Measurements from ENCODE around the gene MYOF.
"Not testable (repeated sequence)": the region's sequence is repeated elsewhere in the genome, so short reads cannot be mapped to it uniquely, and the experiment has no call there.

MYOF gene

GRCh38 chr10:93342921-93343320 lies 139.2 kb downstream of the MYOF start:
- no peak for DNase-seq

GRCh38 chr10:93342366-93342765 lies 139.8 kb downstream of the MYOF start:
- no peak for DNase-seq

GRCh38 chr10:93337309-93337721 lies 144.8 kb downstream of the MYOF start:
- no peak for DNase-seq

GRCh38 chr10:93336678-93337077 lies 145.5 kb downstream of the MYOF start:
- DNase-seq, result no peak

GRCh38 chr10:93336110-93336509 lies 146.0 kb downstream of the MYOF start:
- no peak for DNase-seq

- DNase-seq, result no peak
These were observed 147.2 kb downstream of the MYOF start for GRCh38 chr10:93334901-93335327.

- DNase-seq, result no peak
These were observed 148.0 kb downstream of the MYOF start for GRCh38 chr10:93334181-93334580.

GRCh38 chr10:93333278-93333978 lies 148.7 kb downstream of the MYOF start:
- DNase-seq, result no peak

- no peak for DNase-seq
These were observed 151.3 kb downstream of the MYOF start for GRCh38 chr10:93330824-93331223.

- DNase-seq, result no peak
These were observed 162.2 kb downstream of the MYOF start for GRCh38 chr10:93319896-93320295.

- DNase-seq, result no peak
These were observed 163.0 kb downstream of the MYOF start for GRCh38 chr10:93319096-93319495.

- DNase-seq, result no peak
These were observed 166.9 kb downstream of the MYOF start for GRCh38 chr10:93315246-93315645.

GRCh38 chr10:93314656-93315055 lies 167.5 kb downstream of the MYOF start:
- not testable (repeated sequence) for DNase-seq

GRCh38 chr10:93313798-93314197 lies 168.3 kb downstream of the MYOF start:
- no peak for DNase-seq

GRCh38 chr10:93309062-93309461 lies 173.1 kb downstream of the MYOF start:
- no peak for DNase-seq

GRCh38 chr10:93305122-93305521 lies 177.0 kb downstream of the MYOF start:
- DNase-seq, result no peak

- DNase-seq, result no peak
These were observed 181.2 kb downstream of the MYOF start for GRCh38 chr10:93300981-93301380.

- DNase-seq, result no peak
These were observed 181.7 kb downstream of the MYOF start for GRCh38 chr10:93300288-93300917.

- no peak for DNase-seq
These were observed 182.4 kb downstream of the MYOF start for GRCh38 chr10:93299606-93300287.

- DNase-seq, result no peak
These were observed 182.9 kb downstream of the MYOF start for GRCh38 chr10:93299195-93299594.

GRCh38 chr10:93296151-93296550 lies 186.0 kb downstream of the MYOF start:
- DNase-seq, result no peak

GRCh38 chr10:93293999-93294398 lies 188.1 kb downstream of the MYOF start:
- no peak for DNase-seq

- DNase-seq, result no peak
These were observed 191.3 kb downstream of the MYOF start for GRCh38 chr10:93290661-93291354.
